ENCODE data around the gene DIAPH1.

Gene DIAPH1

DNA sequence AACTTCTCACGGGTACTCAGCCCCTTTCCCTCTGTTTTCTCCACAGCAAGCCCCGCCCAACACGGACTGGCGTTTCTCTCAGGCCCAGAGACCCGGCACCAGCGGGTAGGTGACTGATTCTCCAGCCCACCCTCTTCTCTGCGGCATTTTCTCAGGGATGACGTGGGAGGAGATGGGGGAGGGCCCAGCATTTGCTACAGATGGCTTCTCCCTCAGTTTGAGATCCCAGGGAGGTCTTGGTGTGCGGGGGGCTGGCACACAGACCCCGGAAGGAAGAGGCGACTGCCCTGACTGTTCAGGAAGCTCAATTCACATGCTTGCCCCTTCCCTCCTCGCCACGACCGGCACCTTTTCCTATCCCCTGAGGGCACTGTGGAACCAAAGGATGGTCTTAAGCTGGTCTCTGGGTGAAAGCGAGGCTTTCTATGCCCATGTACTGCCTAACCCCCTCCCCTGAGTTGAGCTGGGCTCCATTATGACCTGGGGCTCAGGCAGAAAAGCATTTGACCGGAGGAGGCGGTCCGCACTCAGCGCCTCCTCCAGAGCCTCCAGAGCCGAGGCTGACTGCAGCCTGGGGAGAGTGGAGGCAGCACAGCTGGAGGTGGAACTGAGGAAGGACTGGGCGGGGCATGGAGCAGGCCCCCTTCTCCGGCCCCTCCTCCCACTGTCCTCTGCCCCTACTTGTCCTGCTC lies 123.9 kb downstream of the DIAPH1 start:
- peak; percentile 77 for DNase-seq

DNA sequence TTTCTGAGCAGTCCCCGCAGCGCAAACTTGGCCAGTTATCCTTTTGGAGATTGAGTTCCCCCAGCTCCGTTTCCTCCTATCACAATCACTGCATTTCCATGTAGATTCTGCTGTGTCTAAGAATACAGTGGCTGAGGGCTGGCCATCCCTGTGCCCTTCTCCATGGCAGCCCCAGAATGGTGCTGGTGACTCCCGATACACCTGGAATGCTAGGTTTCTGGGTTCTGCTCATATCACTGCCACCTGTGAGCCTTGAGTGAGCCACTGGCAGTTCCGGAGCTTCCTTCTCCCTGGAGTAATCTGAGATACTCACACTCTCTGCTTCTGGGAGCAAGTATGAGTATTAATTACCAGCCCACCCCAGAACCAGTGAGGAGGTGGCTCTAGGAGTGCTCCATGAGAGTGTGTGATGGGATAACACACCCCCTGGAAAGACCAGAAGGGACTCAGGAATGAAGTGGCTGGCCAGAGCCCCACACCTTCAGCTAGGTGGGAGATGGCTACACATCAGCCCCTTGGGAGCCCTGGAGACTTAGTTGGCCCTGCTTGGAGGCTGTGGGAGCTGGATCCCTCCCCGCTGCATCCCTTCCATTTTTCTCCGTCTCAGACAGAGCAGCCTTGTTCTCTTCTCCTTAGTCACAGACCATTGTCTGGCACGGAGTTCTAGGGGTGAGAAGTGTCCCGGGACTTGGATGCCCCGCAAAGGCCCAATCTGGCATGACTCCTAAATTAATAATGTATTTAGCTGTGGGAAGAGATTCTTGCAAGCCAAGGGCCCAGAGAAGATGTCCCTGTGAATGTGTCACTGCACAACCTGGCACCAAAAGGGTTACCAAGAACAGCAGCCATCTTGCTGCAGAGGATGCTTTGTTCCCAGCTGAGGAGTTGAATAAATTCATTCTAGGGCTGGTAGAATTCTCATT lies 125.0 kb downstream of the DIAPH1 start:
- DNase-seq: peak; percentile 62

DNA sequence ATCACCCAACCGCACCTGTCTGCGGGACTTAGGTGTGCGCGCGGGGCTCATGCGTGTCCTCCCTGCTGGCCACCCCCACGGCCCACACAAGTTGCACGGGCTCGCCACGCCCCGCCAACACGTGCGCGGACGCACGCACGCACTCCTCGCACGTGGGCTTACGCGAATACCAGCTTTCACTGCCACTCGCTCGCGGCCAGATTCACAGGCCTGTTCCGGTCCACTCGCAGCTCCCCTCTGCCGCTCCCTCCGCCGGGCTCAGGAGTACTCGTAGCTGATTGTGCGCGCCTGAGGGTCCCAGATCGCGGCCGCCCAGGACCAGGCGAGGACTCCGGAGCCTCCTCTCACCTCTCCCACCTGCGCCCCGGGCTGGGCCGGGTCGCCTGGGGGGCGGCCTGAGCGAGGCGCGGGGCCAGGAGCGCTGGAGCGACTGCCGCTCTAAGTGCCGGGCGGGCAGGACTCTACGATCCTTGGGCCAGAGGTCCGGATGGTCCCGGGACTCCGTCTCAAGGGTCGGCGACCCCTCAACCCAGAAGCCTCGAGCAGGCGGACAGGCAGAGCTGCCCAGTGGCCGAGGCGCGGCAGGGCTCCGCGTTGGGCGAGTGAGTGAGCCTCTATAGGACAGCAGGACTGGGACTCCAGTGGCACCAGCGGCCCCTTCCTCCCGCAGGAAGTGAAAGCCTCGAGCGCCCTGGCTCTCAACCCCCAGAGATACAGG lies 126.5 kb downstream of the DIAPH1 start:
- peak; percentile 71 for DNase-seq

DNA sequence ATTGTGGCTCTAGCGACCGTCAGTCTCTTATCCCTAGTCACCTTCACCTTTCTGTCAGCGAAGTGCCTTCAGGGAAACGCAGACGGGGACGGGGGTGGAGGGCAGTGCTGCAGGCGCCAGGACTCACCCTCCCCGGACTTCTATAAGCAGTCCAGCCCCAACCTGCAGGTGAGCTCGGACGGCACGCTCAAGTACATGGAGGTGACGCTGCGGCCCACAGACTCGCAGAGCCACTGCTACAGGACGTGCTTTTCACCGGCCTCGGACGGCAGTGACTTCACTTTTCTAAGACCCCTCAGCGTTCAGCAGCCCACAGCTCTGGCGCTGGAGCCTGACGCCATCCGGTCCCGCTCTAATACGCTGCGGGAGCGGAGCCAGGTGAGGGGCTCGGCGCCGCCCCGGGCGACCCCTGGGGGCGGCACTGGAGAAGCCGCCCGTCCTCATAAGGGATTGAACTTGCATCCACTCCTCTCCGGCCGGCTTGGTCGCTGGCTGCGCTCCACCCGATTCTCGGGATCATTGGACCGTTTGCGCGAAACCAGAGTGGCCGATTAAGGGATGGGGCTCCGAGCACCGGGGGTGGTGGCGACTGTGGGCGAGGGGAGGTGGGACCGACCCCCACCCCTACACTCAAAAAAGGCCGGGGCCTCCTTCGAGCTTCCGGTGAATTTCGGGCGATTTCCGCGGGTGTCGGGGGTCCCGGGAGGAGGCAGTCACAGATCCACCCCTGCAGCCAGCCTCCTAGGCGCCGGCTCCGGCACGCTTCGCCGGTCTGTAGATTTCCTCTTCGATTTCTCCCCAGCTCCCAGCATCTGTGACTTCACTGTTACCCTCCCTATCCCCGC lies 127.3 kb downstream of the DIAPH1 start:
- peak; percentile 66 for DNase-seq

DNA sequence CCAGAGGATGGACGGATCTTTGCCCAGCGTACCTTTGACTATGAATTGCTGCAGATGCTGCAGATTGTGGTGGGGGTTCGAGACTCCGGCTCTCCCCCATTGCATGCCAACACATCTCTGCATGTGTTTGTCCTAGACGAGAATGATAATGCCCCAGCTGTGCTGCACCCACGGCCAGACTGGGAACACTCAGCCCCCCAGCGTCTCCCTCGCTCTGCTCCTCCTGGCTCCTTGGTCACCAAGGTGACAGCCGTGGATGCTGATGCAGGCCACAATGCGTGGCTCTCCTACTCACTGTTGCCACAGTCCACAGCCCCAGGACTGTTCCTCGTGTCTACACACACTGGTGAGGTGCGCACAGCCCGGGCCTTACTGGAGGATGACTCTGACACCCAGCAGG lies 128.0 kb downstream of the DIAPH1 start:
- no peak for DNase-seq

DNA sequence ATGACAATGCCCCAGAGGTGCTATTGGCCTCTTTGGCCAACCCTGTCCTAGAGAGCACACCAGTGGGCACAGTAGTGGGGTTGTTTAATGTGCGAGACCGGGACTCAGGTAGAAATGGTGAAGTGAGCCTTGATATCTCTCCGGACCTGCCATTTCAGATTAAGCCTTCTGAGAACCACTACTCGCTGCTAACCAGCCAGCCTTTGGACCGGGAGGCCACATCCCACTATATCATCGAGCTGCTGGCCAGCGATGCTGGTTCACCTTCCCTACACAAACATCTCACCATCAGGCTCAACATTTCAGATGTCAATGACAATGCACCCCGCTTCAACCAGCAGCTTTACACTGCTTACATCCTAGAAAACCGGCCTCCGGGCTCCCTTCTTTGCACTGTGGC lies 128.5 kb downstream of the DIAPH1 start:
- no peak for DNase-seq

DNA sequence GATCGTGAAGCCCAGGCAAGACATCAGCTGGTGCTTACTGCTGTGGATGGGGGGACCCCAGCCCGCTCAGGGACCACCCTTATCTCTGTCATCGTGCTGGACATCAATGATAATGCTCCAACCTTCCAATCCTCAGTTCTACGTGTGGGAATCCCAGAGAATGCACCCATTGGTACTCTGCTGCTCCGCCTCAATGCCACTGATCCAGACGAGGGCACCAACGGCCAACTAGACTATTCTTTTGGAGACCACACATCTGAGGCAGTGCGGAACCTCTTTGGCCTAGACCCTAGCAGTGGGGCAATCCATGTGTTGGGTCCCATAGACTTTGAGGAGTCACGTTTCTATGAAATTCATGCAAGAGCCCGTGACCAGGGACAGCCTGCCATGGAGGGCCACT lies 129.0 kb downstream of the DIAPH1 start:
- DNase-seq: no peak

DNA sequence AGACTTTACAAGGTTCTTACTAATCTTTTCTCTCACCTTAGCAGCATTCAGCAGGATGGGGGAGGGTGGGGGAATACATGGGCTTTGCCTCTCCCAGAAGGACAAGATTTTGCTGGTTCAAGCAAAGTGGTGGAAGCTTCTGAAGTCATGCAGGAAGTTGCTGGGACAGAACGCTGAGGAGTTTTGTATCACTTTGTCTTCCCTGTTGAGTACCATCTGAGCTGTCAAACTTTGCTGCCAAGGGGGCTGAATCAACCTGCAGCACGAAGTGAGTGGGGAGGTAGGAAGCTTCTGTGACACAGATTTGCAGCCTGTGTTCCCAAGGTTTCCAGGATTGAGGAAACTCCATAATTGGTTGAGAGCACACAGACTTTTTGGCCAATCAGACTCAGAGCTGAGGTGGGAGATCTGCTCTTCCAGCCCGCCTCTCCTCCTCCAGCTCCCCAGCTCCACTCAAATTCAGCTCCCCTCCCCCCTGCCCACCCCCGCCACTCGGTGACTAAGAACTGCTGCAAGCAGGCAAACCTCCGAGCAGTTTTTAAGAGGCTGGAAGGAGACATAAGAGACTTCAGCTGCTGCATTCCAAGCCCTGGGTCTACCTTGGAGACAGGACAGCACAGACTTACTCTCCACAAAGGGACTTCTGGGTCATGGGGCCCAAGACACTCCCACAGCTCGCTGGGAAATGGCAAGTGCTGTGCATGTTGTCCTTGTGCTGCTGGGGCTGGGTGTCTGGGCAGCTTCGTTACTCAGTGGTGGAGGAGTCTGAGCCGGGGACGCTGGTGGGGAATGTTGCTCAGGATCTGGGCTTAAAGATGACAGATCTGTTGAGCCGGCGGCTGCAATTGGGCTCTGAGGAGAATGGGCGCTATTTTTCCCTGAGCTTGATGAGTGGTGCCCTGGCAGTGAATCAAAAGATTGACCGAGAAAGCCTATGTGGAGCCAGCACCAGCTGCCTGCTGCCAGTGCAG lies 129.9 kb downstream of the DIAPH1 start, which contains the start of gene PCDHGC5:
Gene PCDHGC5, plus strand, starts transcription at position 491 of the 971 bp plus-strand sequence. Its CDS starts 160 bp downstream, at position 651.
- DNase-seq: no peak

DNA sequence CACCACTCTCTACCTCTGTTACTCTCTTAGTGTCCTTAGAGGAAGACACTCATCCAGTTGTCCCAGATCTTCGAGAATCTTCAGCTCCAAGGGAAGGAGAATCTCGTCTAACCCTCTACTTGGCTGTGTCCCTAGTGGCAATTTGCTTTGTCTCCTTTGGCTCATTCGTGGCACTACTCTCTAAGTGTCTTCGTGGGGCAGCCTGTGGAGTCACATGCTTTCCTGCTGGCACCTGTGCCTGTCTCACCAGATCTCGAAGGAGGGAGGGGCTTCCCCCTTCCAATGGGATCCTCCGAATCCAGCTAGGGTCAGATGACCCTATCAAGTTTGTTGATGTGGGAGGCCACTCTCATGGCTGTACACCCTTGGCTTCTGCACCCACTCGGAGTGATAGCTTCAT lies 131.7 kb downstream of the DIAPH1 start:
- no peak for DNase-seq

DNA sequence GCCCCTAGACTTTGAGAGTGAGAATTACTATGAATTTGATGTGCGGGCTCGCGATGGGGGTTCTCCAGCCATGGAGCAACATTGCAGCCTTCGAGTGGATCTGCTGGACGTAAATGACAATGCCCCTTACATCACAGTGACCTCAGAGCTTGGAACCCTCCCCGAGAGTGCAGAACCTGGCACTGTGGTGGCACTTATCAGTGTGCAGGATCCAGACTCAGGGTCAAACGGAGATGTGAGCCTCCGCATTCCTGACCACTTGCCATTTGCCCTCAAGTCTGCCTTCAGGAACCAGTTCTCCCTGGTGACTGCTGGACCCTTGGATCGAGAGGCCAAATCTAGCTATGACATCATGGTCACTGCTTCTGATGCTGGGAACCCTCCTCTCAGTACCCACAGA lies 132.7 kb downstream of the DIAPH1 start:
- DNase-seq: no peak

DNA sequence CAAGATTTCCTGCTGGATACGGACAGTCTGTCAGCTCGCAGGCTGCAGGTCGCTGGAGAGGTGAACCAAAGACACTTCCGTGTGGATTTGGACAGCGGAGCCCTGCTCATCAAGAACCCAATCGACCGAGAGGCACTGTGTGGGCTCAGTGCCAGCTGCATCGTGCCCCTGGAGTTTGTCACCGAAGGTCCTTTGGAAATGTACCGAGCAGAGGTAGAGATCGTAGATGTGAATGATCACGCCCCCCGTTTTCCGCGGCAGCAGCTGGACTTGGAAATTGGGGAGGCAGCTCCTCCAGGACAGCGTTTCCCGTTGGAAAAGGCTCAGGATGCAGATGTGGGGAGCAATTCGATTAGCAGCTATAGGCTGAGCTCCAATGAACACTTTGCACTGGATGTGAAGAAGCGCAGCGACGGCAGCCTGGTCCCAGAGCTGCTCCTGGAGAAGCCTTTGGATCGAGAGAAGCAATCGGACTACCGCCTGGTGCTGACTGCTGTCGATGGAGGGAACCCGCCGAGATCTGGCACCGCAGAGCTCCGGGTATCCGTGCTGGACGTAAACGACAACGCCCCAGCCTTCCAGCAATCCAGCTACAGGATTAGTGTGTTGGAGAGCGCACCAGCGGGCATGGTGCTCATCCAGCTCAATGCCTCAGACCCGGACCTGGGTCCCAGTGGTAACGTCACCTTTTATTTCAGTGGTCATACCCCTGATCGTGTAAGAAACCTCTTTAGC lies 133.3 kb downstream of the DIAPH1 start:
- DNase-seq: no peak

DNA sequence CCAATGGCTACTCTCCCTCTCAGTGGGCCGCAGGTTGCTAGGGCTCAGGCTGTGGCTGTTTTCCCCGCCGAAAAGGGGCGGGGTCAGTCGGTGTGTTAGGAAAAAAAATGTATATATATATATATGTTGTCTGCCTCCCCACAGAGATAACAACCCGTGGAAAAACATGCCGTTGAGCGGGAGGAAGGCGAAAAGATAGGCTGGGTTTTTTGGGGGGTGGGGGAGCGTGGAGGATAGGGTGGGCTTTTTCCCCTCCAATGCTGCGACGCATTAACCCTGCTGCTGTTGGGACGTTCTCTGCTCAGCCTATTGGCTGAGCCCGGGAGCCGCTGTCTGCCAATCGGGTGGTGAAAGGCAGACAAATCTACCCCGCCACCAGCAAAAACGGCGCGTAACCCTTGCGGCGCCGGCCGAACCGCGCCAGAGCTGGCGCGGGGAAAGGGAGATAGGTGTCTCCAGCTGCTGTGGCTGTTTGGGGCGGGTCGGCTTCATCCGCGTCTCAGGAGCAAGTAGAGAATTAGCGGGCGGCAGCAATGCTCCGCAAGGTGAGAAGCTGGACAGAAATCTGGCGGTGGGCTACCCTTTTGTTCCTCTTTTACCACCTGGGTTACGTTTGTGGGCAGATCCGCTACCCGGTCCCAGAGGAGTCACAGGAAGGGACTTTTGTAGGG lies 134.0 kb downstream of the DIAPH1 start, which contains the start of gene PCDHGC4:
Gene PCDHGC4, plus strand, starts transcription at position 390 of the 671 bp plus-strand sequence. Its CDS starts 144 bp downstream, at position 534.
- DNase-seq: peak; percentile 84

DNA sequence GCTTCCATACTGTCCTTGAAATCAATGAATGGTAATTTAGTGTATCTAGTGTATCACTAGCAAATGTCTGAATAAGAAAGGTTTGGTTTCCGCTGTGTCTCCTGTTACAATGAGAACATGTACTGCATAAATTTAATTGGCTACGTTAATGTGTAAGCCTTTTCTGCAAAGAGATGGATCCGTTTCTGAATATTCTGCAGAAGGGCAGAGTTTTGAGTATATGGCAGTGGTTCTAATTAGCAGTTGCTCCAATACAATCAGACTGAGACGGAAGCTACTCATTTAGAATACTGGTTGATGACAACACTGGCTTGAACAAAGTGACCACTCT lies 134.5 kb downstream of the DIAPH1 start:
- DNase-seq: no peak

DNA sequence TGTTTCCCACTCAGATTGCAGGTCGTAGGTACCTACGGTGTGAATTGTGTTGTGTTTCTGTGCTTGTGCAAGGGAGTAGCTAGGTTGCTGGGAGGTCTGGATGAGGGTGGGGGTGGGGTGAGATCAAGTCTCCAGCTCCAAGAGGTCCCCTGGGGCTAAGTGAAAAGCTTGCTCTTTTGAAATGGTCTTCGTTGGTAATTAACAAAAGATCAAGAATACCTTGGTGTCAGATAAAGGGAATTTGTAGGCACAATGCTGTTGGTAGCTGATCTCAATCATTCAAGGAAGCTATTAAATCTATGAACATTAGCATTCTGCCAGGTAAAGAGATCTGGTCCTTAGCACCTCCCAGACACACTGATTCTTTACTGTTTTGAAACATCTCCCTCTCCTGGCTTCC lies 134.9 kb downstream of the DIAPH1 start:
- DNase-seq: no peak

DNA sequence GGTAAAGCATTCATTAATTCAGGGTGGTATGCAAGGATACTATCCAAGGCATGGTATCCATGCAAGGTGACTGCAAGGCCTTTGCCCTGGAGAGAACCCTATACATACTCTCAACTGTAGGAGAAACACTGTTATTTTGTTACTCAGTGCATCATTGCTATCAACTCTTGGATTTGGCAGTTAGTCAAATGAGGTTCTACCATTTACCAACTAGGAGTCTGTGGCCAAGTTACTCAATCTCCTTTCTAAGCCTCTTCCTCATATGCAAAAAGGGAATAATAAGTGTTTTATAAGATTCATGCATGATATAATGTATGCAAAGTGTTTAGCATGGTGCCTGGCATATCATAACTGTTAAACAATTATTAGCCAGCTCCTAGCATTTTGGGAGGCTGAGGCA lies 139.0 kb downstream of the DIAPH1 start:
- no peak for DNase-seq

DNA sequence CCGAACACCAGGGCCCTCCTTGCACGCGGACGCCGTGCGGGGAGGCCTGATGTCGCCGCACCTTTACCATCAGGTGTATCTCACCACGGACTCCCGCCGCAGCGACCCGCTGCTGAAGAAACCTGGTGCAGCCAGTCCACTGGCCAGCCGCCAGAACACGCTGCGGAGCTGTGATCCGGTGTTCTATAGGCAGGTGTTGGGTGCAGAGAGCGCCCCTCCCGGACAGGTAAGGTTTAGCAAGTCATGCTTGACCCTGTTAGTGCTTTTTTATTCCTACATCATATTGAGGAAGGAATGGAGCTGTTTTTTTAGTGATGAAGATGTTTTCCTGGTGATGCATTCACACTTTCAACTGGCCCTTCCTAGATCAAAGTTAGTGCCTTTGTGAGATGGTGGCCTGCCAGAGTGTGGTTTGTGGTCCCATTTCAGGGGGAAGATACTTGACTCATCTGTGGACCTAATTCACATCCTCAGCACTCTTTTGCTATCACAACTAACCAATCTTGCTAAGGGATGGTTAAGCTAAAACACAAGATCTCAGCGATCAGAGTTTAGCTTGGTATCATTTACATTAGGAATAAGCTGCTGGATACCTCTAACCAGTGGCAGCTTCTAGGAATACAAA lies 140.4 kb downstream of the DIAPH1 start:
- DNase-seq: peak; percentile 22

DNA sequence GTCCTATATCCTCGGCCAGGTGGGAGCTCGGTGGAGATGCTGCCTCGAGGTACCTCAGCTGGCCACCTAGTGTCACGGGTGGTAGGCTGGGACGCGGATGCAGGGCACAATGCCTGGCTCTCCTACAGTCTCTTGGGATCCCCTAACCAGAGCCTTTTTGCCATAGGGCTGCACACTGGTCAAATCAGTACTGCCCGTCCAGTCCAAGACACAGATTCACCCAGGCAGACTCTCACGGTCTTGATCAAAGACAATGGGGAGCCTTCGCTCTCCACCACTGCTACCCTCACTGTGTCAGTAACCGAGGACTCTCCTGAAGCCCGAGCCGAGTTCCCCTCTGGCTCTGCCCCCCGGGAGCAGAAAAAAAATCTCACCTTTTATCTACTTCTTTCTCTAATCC lies 141.0 kb downstream of the DIAPH1 start:
- peak; percentile 64 for DNase-seq

DNA sequence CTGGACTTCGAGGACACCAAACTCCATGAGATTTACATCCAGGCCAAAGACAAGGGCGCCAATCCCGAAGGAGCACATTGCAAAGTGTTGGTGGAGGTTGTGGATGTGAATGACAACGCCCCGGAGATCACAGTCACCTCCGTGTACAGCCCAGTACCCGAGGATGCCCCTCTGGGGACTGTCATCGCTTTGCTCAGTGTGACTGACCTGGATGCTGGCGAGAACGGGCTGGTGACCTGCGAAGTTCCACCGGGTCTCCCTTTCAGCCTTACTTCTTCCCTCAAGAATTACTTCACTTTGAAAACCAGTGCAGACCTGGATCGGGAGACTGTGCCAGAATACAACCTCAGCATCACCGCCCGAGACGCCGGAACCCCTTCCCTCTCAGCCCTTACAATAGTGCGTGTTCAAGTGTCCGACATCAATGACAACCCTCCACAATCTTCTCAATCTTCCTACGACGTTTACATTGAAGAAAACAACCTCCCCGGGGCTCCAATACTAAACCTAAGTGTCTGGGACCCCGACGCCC lies 141.7 kb downstream of the DIAPH1 start:
- DNase-seq: peak; percentile 72
